ENCODE measurements around the gene PGBD1.
A peak's percentile ranks its signal among the peaks of the same experiment; 100 is the strongest.

The PGBD1 gene

GRCh38 chr6:28335564-28336283, 54.4 kb downstream of the PGBD1 start, which contains the start of gene ZSCAN31:
Gene ZSCAN31, minus strand, starts transcription at chr6:28336148. Its CDS starts 6,465 bp downstream, at chr6:28329683.
- DNase-seq, result peak; percentile 95

GRCh38 chr6:28336284-28337120, 55.1 kb downstream of the PGBD1 start:
- peak; percentile 61 for DNase-seq

GRCh38 chr6:28337121-28337520, 55.7 kb downstream of the PGBD1 start:
- DNase-seq, result no peak

- DNase-seq, result no peak
These were observed 59.1 kb downstream of the PGBD1 start for GRCh38 chr6:28340310-28341095.

GRCh38 chr6:28343898-28344677, 62.7 kb downstream of the PGBD1 start:
- DNase-seq, result no peak

GRCh38 chr6:28345201-28345600, 63.8 kb downstream of the PGBD1 start:
- DNase-seq, result no peak

- no peak for DNase-seq
These were observed 65.7 kb downstream of the PGBD1 start for GRCh38 chr6:28347119-28347518.

- no peak for DNase-seq
These were observed 68.0 kb downstream of the PGBD1 start for GRCh38 chr6:28349344-28349891.

- peak; percentile 89 for DNase-seq
These were observed 68.7 kb downstream of the PGBD1 start, which contains the start of gene ZKSCAN3 for GRCh38 chr6:28349892-28350737. Gene ZKSCAN3, plus strand, starts transcription at chr6:28349947. Its CDS starts 9,640 bp downstream, at chr6:28359587.

- no peak for DNase-seq
These were observed 69.7 kb downstream of the PGBD1 start for GRCh38 chr6:28351087-28351486.

GRCh38 chr6:28351493-28351925, 70.1 kb downstream of the PGBD1 start:
- DNase-seq, result no peak
